Smooth muscle cell (in vitro differentiated cells): Measurements from ENCODE around the gene PDLIM7. TPM values are rescaled to one million over a fixed set of nuclear protein-coding genes. Genes with fewer than 3 reads are reported as not detected.

Experiments
- DNase-seq: peaks from one replicate; lab custom pipeline; 2025; ENCODE audit not compliant: unreplicated experiment; lab: John Stamatoyannopoulos, UW
- H2AFZ ChIP-seq: fragments of 200-600 bp; sonication (generic); 2 replicates; pipeline ENCODE4 v1.6.0; 2016; ENCODE audit warnings: antibody characterized with exemption, low read depth, mild to moderate bottlenecking
- H3F3A ChIP-seq: fragments of 200-600 bp; sonication (generic); 2 replicates; pipeline ENCODE4 v1.6.0; 2017; ENCODE audit warnings: antibody characterized with exemption, low read depth
- H3K27ac ChIP-seq: fragments of 200-600 bp; sonication (generic); 2 replicates; pipeline ENCODE4 v1.5.1; 2016; ENCODE audit warnings: low read depth, mild to moderate bottlenecking
- H3K27me3 ChIP-seq: fragments of 200-600 bp; sonication (generic); 2 replicates; pipeline ENCODE4 v1.6.1; 2016; ENCODE audit warnings: low read depth, mild to moderate bottlenecking
- H3K36me3 ChIP-seq: fragments of 200-600 bp; sonication (generic); 2 replicates; pipeline ENCODE4 v1.5.1; 2016; ENCODE audit warnings: low read depth
- H3K4me1 ChIP-seq: fragments of 200-600 bp; sonication (generic); 2 replicates; pipeline ENCODE4 v1.5.1; 2016; ENCODE audit warnings: low read depth
- H3K4me2 ChIP-seq: fragments of 200-600 bp; sonication (generic); 2 replicates; pipeline ENCODE4 v1.6.0; 2016; ENCODE audit warnings: mild to moderate bottlenecking
- H3K4me3 ChIP-seq: fragments of 200-600 bp; sonication (generic); 2 replicates; pipeline ENCODE4 v1.5.1; 2016; ENCODE audit warnings: mild to moderate bottlenecking
- H3K79me2 ChIP-seq: fragments of 200-600 bp; sonication (generic); 2 replicates; pipeline ENCODE4 v1.6.0; 2016; ENCODE audit warnings: low read depth, mild to moderate bottlenecking
- H3K9ac ChIP-seq: fragments of 200-600 bp; sonication (generic); 2 replicates; pipeline ENCODE4 v1.6.0; 2016; ENCODE audit warnings: low read depth
- H3K9me3 ChIP-seq: fragments of 200-600 bp; sonication (generic); replicated peaks from 2 replicates; pipeline ENCODE4 v1.5.1; 2016; ENCODE audit warnings: low read depth
- H4K20me1 ChIP-seq: fragments of 200-600 bp; sonication (generic); 2 replicates; pipeline ENCODE4 v1.6.0; 2016; ENCODE audit warnings: low read depth
- WGBS: methylation state at CpG from one replicate; pipeline ENCODE4 v1.1.7; 2016; ENCODE audit warnings: low lambda C conversion rate; 5-methylcytosine and 5-hydroxymethylcytosine counted together
- polyA plus RNA-seq: library from polyadenylated mRNA; unstranded; fragments of >200 nt; fragmentation: Nextera tagmentation; extraction: Ambion mirVana; gene quantifications from 2 replicates; pipeline ENCODE4 v1.2.1, GENCODE V29; 2016
- total RNA-seq: library from RNA; depleted of rRNA; stranded (reverse); fragments of >200 nt; gene quantifications from 2 replicates; pipeline ENCODE4 v1.2.3, GENCODE V29; 2014
- TF ChIP-seq, protein P1 (sequence below): fragments of 200-600 bp; sonication (generic); IDR thresholded peaks from 2 replicates; pipeline ENCODE4 v1.5.1; 2017; ENCODE audit warnings: borderline replicate concordance, mild to moderate bottlenecking, antibody characterized with exemption; ENCODE audit not compliant: insufficient read depth, poor library complexity, severe bottlenecking

The PDLIM7 gene
- total and polyA plus RNA-seq, 2 experiments from 2014 or later, result 235 to 511 TPM

DNA sequence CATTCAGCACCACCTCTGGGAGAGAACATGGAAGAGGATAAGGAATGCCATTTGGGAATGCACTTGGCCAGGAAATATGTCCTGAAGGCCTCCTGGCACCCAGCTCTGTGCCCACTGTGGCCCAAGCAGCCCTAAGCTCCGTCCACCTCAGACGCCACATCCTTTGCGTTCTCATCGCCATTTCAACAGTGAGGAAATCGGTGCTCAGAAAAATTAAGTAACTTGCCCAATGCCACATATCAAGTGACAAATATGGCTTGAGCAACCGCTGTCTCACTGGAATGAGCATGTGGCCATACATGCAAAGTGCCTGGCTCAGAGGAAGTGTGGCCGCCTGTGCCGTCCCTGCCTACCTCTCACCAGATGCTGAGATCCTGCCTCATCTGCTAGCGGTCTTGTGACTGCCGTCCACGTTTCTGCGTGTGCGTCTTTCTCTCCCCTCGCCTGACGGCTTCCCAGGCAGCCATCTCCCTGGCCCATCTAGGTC lies 13.2 kb upstream of the PDLIM7 start:
- Histone ChIP-seq H3K9ac (no peak overlapping the region), H3K36me3 (no peaks in the 10 kb centered on the region)
- TF ChIP-seq, protein P1, sequence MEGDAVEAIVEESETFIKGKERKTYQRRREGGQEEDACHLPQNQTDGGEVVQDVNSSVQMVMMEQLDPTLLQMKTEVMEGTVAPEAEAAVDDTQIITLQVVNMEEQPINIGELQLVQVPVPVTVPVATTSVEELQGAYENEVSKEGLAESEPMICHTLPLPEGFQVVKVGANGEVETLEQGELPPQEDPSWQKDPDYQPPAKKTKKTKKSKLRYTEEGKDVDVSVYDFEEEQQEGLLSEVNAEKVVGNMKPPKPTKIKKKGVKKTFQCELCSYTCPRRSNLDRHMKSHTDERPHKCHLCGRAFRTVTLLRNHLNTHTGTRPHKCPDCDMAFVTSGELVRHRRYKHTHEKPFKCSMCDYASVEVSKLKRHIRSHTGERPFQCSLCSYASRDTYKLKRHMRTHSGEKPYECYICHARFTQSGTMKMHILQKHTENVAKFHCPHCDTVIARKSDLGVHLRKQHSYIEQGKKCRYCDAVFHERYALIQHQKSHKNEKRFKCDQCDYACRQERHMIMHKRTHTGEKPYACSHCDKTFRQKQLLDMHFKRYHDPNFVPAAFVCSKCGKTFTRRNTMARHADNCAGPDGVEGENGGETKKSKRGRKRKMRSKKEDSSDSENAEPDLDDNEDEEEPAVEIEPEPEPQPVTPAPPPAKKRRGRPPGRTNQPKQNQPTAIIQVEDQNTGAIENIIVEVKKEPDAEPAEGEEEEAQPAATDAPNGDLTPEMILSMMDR, result no peak

DNA sequence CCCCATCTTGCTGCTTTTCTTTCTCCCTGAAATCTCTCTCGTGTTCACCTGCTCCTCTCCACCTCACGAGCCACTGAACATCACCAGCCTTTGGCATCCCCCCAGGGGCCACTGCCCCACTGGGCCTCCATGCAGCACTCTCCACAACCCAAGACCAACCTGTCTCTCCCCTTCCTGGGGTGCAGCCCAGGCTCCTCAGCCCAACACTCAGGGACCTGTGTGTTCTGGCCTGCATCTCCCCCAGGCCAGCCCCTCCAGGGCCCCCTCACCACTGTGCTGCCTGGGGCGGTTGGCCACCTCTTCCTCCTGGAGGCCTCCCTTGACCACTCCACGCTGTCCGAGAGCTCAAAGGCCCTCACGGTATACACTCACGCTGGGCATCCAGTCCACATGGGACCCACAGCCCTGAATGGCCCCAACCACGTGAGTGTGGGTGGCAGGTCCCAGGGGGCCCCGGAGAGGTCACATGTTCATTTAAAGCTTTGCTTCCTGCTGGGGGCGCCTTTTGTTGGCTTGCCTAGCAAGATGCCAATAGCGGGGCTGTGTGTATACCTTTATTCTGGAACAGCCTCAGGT lies 12.7 kb upstream of the PDLIM7 start:
- H3K27ac ChIP-seq, result no peak overlapping the region
- no peak for DNase-seq
- H3K4me1 ChIP-seq, result no peaks in the 10 kb centered on the region
- no peak overlapping the region for H3K9ac ChIP-seq
- H2AFZ ChIP-seq, result no peak overlapping the region
- no peak overlapping the region for H3K4me2 ChIP-seq
- no peaks in the 10 kb centered on the region for H4K20me1 ChIP-seq
- H3K27me3 ChIP-seq, result no peaks in the 10 kb centered on the region
- H3K4me3 ChIP-seq, result no peak overlapping the region
- no peaks in the 10 kb centered on the region for H3K36me3 ChIP-seq
- 88% methylated on average over 11 of the region's 11 CpGs for WGBS
- no peaks in the 10 kb centered on the region for H3K9me3 ChIP-seq
- H3K79me2 ChIP-seq, result peaks cover 5% of the 10 kb centered on the region
- TF ChIP-seq, protein P1, result no peak
- H3F3A ChIP-seq, result no peaks in the 10 kb centered on the region

More for the DNA sequence above, 13.2 kb upstream of the PDLIM7 start:
- no peak overlapping the region for H3K27ac ChIP-seq
- H3K4me1 ChIP-seq, result peaks cover 1% of the 10 kb centered on the region
- peaks cover 10% of the 10 kb centered on the region for H3K79me2 ChIP-seq
- H4K20me1 ChIP-seq, result no peaks in the 10 kb centered on the region
- no peak for DNase-seq
- H3K4me2 ChIP-seq, result no peak overlapping the region
- 95% methylated on average over 15 of the region's 15 CpGs for WGBS
- no peak overlapping the region for H3K4me3 ChIP-seq
- no peaks in the 10 kb centered on the region for H3F3A ChIP-seq
- H2AFZ ChIP-seq, result no peak overlapping the region
- H3K9me3 ChIP-seq, result no peaks in the 10 kb centered on the region
- no peaks in the 10 kb centered on the region for H3K27me3 ChIP-seq

- Histone ChIP-seq H3K4me1 (no peaks in the 10 kb centered on the region), H3K36me3 (no peaks in the 10 kb centered on the region), H3K9ac (no peak within 1 kb of the TSS), H3K27ac (no peak within 1 kb of the TSS), H3K4me3 (no peak within 1 kb of the TSS), H3F3A (no peaks in the 10 kb centered on the region), H2AFZ (no peak within 1 kb of the TSS), H4K20me1 (no peaks in the 10 kb centered on the region), H3K9me3 (no peaks in the 10 kb centered on the region), H3K27me3 (no peaks in the 10 kb centered on the region), H3K79me2 (no peaks in the 10 kb centered on the region), H3K4me2 (no peak within 1 kb of the TSS)
- DNase-seq, result no peak
- WGBS, result 80% methylated on average over 14 of the region's 20 CpGs
- TF ChIP-seq, protein P1, result no peak
Observed at GRCh38 chr5:177509381-177509951, 12.1 kb upstream of the PDLIM7 start, which contains the start of gene DOK3. Gene DOK3 (minus strand): TSS chr5:177509826. CDS start chr5:177509540, 286 bp downstream.
